ENCODE measurements around the gene CLOCK.

DNA sequence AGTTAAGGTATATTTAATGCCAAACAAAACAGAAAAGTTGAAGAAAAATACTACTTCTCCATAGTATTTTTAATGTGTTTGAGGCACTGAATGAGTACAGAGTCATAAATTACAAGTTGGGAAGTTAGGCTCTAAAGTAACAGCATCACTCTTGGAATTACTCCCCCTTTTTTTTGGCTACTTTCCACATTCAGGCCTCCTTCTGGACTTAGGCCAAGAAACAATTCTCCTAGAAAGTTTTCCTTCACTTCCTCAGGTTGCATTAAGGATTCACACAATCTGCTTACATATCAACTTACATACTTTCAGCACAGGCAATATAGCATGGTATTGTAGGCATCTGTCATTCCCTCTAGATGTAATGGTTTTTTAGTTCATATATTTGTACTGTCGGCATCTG lies 98.9 kb downstream of the CLOCK start:
- TF ChIP-seq TAF1 (IDR thresholded peaks at IDR 0.05; ENCODE audit: borderline replicate concordance, low read depth, low read length) (no peak), POLR2A (IDR thresholded peaks at IDR 0.05; ENCODE audit: low read depth, low read length) (no peak)
